ENCODE measurements around the gene PEX11G.

PEX11G gene

GRCh38 chr19:7488736-7489353, at the start of gene PEX11G:
PEX11G (minus strand) TSS chr19:7489035; CDS start chr19:7489010, 25 bp downstream.
- DNase-seq (ENCODE audit: low read depth): peak; percentile 88

GRCh38 chr19:7535998-7536695, 47.3 kb upstream of the PEX11G start:
- DNase-seq (ENCODE audit: low read depth): no peak

GRCh38 chr19:7535047-7535997, 46.5 kb upstream of the PEX11G start, which contains the start of gene PNPLA6:
PNPLA6 (plus strand) TSS chr19:7535717; CDS start chr19:7535789, 72 bp downstream.
- DNase-seq (ENCODE audit: low read depth): peak; percentile 92

GRCh38 chr19:7534531-7535046, 45.8 kb upstream of the PEX11G start:
- DNase-seq (ENCODE audit: low read depth): no peak

GRCh38 chr19:7533925-7534480, 45.2 kb upstream of the PEX11G start:
- DNase-seq (ENCODE audit: low read depth): peak; percentile 79

GRCh38 chr19:7533281-7533885, 44.5 kb upstream of the PEX11G start:
- DNase-seq (ENCODE audit: low read depth): no peak

- DNase-seq (ENCODE audit: low read depth): no peak
These were observed 41.0 kb upstream of the PEX11G start for GRCh38 chr19:7529610-7530490.

- DNase-seq (ENCODE audit: low read depth): no peak
These were observed 40.4 kb upstream of the PEX11G start for GRCh38 chr19:7529246-7529600.

GRCh38 chr19:7528522-7529245, 39.8 kb upstream of the PEX11G start:
- DNase-seq (ENCODE audit: low read depth): no peak

- no peak for DNase-seq (ENCODE audit: low read depth)
These were observed 39.3 kb upstream of the PEX11G start for GRCh38 chr19:7528192-7528519.

GRCh38 chr19:7527516-7528191, 38.8 kb upstream of the PEX11G start:
- DNase-seq (ENCODE audit: low read depth): no peak

GRCh38 chr19:7526059-7526929, 37.5 kb upstream of the PEX11G start:
- no peak for DNase-seq (ENCODE audit: low read depth)

GRCh38 chr19:7524992-7525739, 36.3 kb upstream of the PEX11G start:
- no peak for DNase-seq (ENCODE audit: low read depth)

GRCh38 chr19:7524523-7524922, 35.7 kb upstream of the PEX11G start:
- no peak for DNase-seq (ENCODE audit: low read depth)

GRCh38 chr19:7522923-7523667, 34.3 kb upstream of the PEX11G start:
- DNase-seq (ENCODE audit: low read depth): no peak

- DNase-seq (ENCODE audit: low read depth): peak; percentile 100
These were observed 33.5 kb upstream of the PEX11G start, which contains the start of gene MCOLN1 for GRCh38 chr19:7522072-7522922. MCOLN1 (plus strand) TSS chr19:7522624; CDS start chr19:7522751, 127 bp downstream.
